ENCODE results near the gene TRERF1. TPM values are rescaled to one million over a fixed set of nuclear protein-coding genes. Genes with fewer than 3 reads are reported as not detected.
"Not testable (repeated sequence)": the region's sequence is repeated elsewhere in the genome, so short reads cannot be mapped to it uniquely, and the experiment has no call there.

Gene TRERF1
- total RNA-seq, 2 experiments from 2014 or later: 12.2 to 14.5 TPM

GRCh38 chr6:42337985-42338743 lies 113.6 kb downstream of the TRERF1 start:
- peaks cover 63% of the 10 kb centered on the region for H3K4me1 Mint-ChIP-seq
- H3K4me3 Mint-ChIP-seq: peak overlapping the region; percentile 20
- H3K9me3 Mint-ChIP-seq (ENCODE audit: low read depth): no peaks in the 10 kb centered on the region
- CTCF ChIA-PET: interaction anchor here (0.6 to 3.1 kb wide), 8 partner anchors 12 to 216 kb away, joined by 3 to 21 read pairs (median 4); no protein-coding TSS in a partner anchor
- intact Hi-C loops (cut with DNase I, micrococcal nuclease): loop anchor here in 1 of 2 experiments (2.0 kb wide), 1 partner anchor 31 kb away; no protein-coding TSS in a partner anchor
- H3K36me3 Mint-ChIP-seq (ENCODE audit: low read depth): peaks cover 6% of the 10 kb centered on the region
- ATAC-seq (no peak), DNase-seq (no peak)
- peak overlapping the region; percentile 84 for H3K27ac Mint-ChIP-seq
- POLR2A ChIA-PET: interaction anchor here (0.6 to 1.0 kb wide), 4 partner anchors 19 to 71 kb away, joined by 3 to 12 read pairs (median 3); no protein-coding TSS in a partner anchor
- H3K27me3 Mint-ChIP-seq: no peaks in the 10 kb centered on the region

GRCh38 chr6:42336431-42336830 lies 115.3 kb downstream of the TRERF1 start:
- peaks cover 2% of the 10 kb centered on the region for H3K36me3 Mint-ChIP-seq (ENCODE audit: low read depth)
- ATAC-seq (no peak), DNase-seq (no peak)
- ChIA-PET CTCF (interaction anchor here (0.6 to 1.7 kb wide), 5 partner anchors 46 to 555 kb away, joined by 3 to 5 read pairs (median 3); no protein-coding TSS in a partner anchor), POLR2A (no interaction called here)
- H3K4me3 Mint-ChIP-seq: no peak overlapping the region
- no peak overlapping the region for H3K27ac Mint-ChIP-seq
- peaks cover 52% of the 10 kb centered on the region for H3K4me1 Mint-ChIP-seq
- H3K9me3 Mint-ChIP-seq (ENCODE audit: low read depth): no peaks in the 10 kb centered on the region
- H3K27me3 Mint-ChIP-seq: no peaks in the 10 kb centered on the region
- intact Hi-C loops (cut with DNase I, micrococcal nuclease): no loop called here

- Mint-ChIP-seq H3K4me3 (no peak overlapping the region), H3K36me3 (ENCODE audit: low read depth) (peaks cover 2% of the 10 kb centered on the region), H3K9me3 (ENCODE audit: low read depth) (no peaks in the 10 kb centered on the region), H3K4me1 (peaks cover 50% of the 10 kb centered on the region), H3K27me3 (no peaks in the 10 kb centered on the region), H3K27ac (no peak overlapping the region)
- ChIA-PET POLR2A (no interaction called here), CTCF (interaction anchor here (0.6 to 1.7 kb wide), 3 partner anchors 159 to 555 kb away, joined by 3 to 5 read pairs (median 5); no protein-coding TSS in a partner anchor)
- ATAC-seq: no peak
- DNase-seq: no peak
- intact Hi-C loops (cut with DNase I, micrococcal nuclease): no loop called here
Measured at GRCh38 chr6:42335896-42336295, 115.8 kb downstream of the TRERF1 start.

GRCh38 chr6:42334870-42335269 lies 116.9 kb downstream of the TRERF1 start:
- Mint-ChIP-seq H3K4me1 (peaks cover 40% of the 10 kb centered on the region), H3K9me3 (ENCODE audit: low read depth) (no peaks in the 10 kb centered on the region), H3K27me3 (no peaks in the 10 kb centered on the region), H3K27ac (peak overlapping the region; percentile 48), H3K4me3 (no peak overlapping the region), H3K36me3 (ENCODE audit: low read depth) (peaks cover 2% of the 10 kb centered on the region)
- ChIA-PET POLR2A (no interaction called here), CTCF (no interaction called here)
- intact Hi-C loops (cut with DNase I, micrococcal nuclease): no loop called here
- DNase-seq: no peak
- ATAC-seq: no peak

- Mint-ChIP-seq H3K27me3 (no peaks in the 10 kb centered on the region), H3K4me1 (peaks cover 29% of the 10 kb centered on the region), H3K27ac (no peak overlapping the region), H3K36me3 (ENCODE audit: low read depth) (peaks cover 2% of the 10 kb centered on the region), H3K9me3 (ENCODE audit: low read depth) (no peaks in the 10 kb centered on the region), H3K4me3 (no peak overlapping the region)
- intact Hi-C loops (cut with DNase I, micrococcal nuclease): no loop called here
- ATAC-seq (no peak), DNase-seq (no peak)
- ChIA-PET POLR2A (interaction anchor here (1.2 kb wide), 1 partner anchor 25 kb away, joined by 3 read pairs; no protein-coding TSS in a partner anchor), CTCF (interaction anchor here (0.6 to 1.7 kb wide), 2 partner anchors 16 to 214 kb away, joined by 3 to 5 read pairs; no protein-coding TSS in a partner anchor)
Measured at GRCh38 chr6:42333612-42334011, 118.1 kb downstream of the TRERF1 start.

GRCh38 chr6:42332916-42333315 lies 118.8 kb downstream of the TRERF1 start:
- peaks cover 2% of the 10 kb centered on the region for H3K36me3 Mint-ChIP-seq (ENCODE audit: low read depth)
- intact Hi-C loops (cut with DNase I, micrococcal nuclease): no loop called here
- peaks cover 22% of the 10 kb centered on the region for H3K4me1 Mint-ChIP-seq
- H3K9me3 Mint-ChIP-seq (ENCODE audit: low read depth): no peaks in the 10 kb centered on the region
- H3K4me3 Mint-ChIP-seq: no peak overlapping the region
- no peak overlapping the region for H3K27ac Mint-ChIP-seq
- DNase-seq (no peak), ATAC-seq (no peak)
- no peaks in the 10 kb centered on the region for H3K27me3 Mint-ChIP-seq
- ChIA-PET POLR2A (interaction anchor here (1.2 kb wide), 1 partner anchor 25 kb away, joined by 3 read pairs; no protein-coding TSS in a partner anchor), CTCF (interaction anchor here (0.6 to 1.7 kb wide), 3 partner anchors 16 to 919 kb away, joined by 3 to 5 read pairs (median 3); no protein-coding TSS in a partner anchor)

GRCh38 chr6:42331019-42331418 lies 120.7 kb downstream of the TRERF1 start:
- peaks cover 16% of the 10 kb centered on the region for H3K4me1 Mint-ChIP-seq
- H3K27me3 Mint-ChIP-seq: no peaks in the 10 kb centered on the region
- no peak for ATAC-seq
- H3K36me3 Mint-ChIP-seq (ENCODE audit: low read depth): peaks cover 3% of the 10 kb centered on the region
- CTCF ChIA-PET: interaction anchor here (0.6 to 1.0 kb wide), 4 partner anchors 12 to 217 kb away, joined by 3 read pairs; no protein-coding TSS in a partner anchor
- DNase-seq: no peak
- POLR2A ChIA-PET: no interaction called here
- no peaks in the 10 kb centered on the region for H3K9me3 Mint-ChIP-seq (ENCODE audit: low read depth)
- intact Hi-C loops (cut with DNase I, micrococcal nuclease): no loop called here
- no peak overlapping the region for H3K4me3 Mint-ChIP-seq
- H3K27ac Mint-ChIP-seq: no peak overlapping the region

- Mint-ChIP-seq H3K27ac (peak overlapping the region; percentile 48), H3K4me3 (no peak overlapping the region), H3K9me3 (ENCODE audit: low read depth) (peaks cover 3% of the 10 kb centered on the region), H3K36me3 (ENCODE audit: low read depth) (peaks cover 8% of the 10 kb centered on the region), H3K27me3 (no peaks in the 10 kb centered on the region), H3K4me1 (peaks cover 31% of the 10 kb centered on the region)
- ChIA-PET CTCF (interaction anchor here (1.1 kb wide), 1 partner anchor 12 kb away, joined by 4 read pairs; no protein-coding TSS in a partner anchor), POLR2A (no interaction called here)
- ATAC-seq (no peak), DNase-seq (no peak)
- intact Hi-C loops (cut with DNase I, micrococcal nuclease): no loop called here
Measured at GRCh38 chr6:42326248-42326647, 125.5 kb downstream of the TRERF1 start.

GRCh38 chr6:42324656-42325324 lies 126.9 kb downstream of the TRERF1 start:
- POLR2A ChIA-PET; H3K9me3 Mint-ChIP-seq (ENCODE audit: low read depth); CTCF ChIA-PET; H3K27me3 Mint-ChIP-seq; DNase-seq; ATAC-seq; H3K4me3 Mint-ChIP-seq; H3K36me3 Mint-ChIP-seq (ENCODE audit: low read depth); intact Hi-C loops (cut with DNase I, micrococcal nuclease); H3K27ac Mint-ChIP-seq: not testable (repeated sequence)
- H3K4me1 Mint-ChIP-seq: peaks cover 38% of the 10 kb centered on the region

- H3K4me1 Mint-ChIP-seq: peaks cover 42% of the 10 kb centered on the region
- intact Hi-C loops (cut with DNase I, micrococcal nuclease): no loop called here
- DNase-seq (no peak), ATAC-seq (no peak)
- H3K27me3 Mint-ChIP-seq: no peaks in the 10 kb centered on the region
- H3K27ac Mint-ChIP-seq: no peak overlapping the region
- CTCF ChIA-PET: no interaction called here
- H3K36me3 Mint-ChIP-seq (ENCODE audit: low read depth): peaks cover 14% of the 10 kb centered on the region
- peaks cover 3% of the 10 kb centered on the region for H3K9me3 Mint-ChIP-seq (ENCODE audit: low read depth)
- POLR2A ChIA-PET: no interaction called here
- H3K4me3 Mint-ChIP-seq: no peak overlapping the region
Measured at GRCh38 chr6:42322676-42323075, 129.1 kb downstream of the TRERF1 start.

GRCh38 chr6:42321976-42322375 lies 129.8 kb downstream of the TRERF1 start:
- Mint-ChIP-seq H3K4me1 (peaks cover 44% of the 10 kb centered on the region), H3K9me3 (ENCODE audit: low read depth) (peaks cover 3% of the 10 kb centered on the region), H3K27ac (peak overlapping the region; percentile 39), H3K4me3 (no peak overlapping the region), H3K27me3 (no peaks in the 10 kb centered on the region), H3K36me3 (ENCODE audit: low read depth) (peaks cover 14% of the 10 kb centered on the region)
- intact Hi-C loops (cut with DNase I, micrococcal nuclease): no loop called here
- ATAC-seq (no peak), DNase-seq (no peak)
- CTCF ChIA-PET: interaction anchor here (0.9 kb wide), 1 partner anchor 62 kb away, joined by 3 read pairs; no protein-coding TSS in a partner anchor
- POLR2A ChIA-PET: no interaction called here
